ENCODE data around the gene DGKI.

The DGKI gene

DNA sequence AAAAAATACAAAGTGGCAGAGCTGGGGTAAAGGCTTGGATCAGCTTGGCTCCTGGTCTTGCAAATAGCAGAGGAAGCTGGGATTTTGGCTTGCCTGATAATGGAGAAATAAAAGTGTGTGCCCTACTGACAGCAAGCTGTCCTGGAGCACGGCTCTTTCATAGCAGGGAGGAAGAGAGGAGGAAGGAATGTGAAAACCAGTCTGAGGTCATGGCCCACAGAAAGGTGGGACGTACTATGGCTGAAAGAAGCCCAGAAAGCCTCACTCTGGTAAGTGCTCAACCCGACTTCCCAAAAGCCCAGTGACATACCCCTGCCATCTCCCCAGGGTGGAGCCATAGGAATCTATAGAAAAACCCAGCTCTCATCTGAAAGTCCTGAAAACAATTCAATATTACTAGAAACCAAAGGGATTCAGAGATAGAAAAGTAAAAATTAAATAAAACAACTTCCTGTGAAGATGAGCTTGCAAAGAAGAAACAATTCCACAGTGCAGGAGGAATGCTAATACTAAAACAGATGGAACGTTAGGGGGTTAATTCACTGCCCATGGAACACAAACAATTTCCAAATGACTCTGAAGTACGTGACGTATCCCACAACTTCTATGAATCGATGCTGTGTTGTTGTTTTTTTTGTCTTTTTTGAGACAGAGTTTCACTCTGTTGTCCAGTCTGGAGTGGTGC is 256.6 kb downstream of the DGKI start:
- no peak for DNase-seq

DNA sequence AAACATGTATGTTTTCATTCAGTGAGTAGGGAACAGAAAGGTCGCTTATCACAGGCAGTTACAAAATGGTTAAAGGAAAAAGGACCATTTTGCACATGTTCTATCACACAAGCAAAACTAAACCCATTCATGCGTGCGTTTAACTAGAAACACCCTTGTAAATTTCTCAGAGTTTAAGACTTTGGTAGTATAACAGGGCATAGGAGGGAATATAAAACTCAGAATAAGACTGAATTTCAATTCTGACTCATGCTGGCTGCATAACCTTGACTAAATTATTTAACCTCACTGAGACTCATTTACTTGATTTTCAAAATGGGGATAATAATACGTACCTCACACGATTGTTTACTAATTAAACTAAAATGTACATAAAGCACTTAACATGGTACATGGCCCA is 259.4 kb downstream of the DGKI start:
- no peak for DNase-seq

DNA sequence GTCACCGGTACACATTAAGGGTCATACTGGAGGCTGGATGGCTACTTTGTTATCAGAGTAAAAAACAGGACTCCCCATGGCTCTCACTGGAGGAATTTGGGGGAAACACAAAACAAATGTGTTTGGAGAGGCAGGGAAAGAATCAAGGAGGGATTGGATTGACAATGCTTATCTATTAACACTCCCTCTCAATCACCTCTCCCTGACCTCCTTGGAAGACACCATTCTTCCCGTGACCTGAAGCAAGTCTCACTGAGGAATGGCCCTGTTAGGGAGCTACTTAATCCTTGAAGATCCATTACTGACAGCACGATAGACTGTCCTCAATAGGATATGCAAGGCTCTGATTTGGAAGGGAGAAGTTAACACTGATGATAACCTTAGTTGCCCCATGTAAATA is 261.2 kb downstream of the DGKI start:
- DNase-seq, result no peak

DNA sequence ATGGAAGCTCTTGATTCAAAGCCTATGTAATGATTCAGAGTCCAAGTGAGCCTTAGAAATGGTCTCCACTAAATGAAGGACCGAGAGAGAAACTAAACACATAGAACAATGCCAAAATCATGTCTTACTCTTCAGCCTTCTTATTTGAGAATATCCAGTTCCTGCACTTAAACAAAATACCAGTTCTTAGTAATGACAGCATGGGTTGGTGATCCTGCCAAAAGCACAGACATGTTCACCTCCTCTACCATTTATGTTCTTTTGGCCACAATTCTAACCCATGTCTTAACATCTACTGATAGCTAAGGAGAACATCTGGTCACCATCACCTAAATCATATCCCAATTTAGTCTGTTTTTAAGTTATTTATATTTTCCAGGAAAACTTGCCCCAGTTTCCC is 263.6 kb downstream of the DGKI start:
- DNase-seq, result no peak

DNA sequence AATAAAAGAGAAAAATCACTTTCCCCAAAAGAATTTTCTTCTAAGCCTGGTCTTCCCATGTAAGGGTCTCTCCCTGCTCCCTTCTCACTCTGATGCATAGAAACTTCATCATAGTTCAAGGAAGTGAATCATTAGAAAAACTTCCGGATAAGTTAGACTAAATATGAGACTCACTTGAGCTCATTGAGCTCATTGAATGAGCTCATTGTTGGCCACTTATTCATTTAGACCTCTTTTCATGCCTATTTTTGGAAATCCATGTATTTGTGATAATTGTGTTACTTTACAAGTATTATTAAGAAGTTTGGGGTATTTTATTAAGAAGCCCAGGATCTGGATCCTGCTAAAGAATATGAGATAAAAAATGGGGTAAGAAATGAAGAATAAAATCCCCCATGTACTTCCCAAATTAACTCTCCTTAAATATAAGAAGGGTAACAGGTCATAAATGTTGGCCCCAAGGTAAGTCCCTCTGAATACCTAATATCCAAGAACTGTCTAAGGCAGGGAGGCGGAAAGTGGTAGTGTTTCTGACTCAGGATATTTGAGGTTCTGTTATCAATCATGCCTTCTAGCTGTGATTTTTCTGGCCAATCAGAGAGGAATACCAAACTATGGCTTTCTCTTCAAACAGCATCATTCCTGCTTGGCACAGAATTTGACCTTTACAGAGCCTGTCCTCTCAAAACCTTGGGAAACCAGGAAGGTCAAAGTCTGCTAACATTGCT is 266.7 kb downstream of the DGKI start:
- DNase-seq, result no peak

DNA sequence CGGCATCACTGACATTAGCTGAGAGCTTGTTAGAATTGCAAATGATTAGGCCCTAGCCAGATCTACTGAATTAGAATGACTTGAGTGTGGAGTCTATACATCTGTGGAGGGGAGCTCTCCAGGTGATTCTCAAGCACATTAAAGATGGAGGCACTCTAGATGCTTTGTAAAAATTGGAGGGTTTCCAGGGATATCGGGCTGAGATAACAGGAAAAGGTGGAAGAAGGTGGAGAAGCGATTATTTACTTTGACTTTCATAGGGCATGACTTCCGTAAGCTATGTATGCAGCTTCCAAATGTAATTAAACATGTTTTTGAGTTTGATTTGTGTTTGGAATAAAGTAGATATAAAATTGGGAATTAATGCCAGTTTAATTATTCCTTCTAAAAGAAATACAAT is 268.2 kb downstream of the DGKI start:
- DNase-seq, result no peak

DNA sequence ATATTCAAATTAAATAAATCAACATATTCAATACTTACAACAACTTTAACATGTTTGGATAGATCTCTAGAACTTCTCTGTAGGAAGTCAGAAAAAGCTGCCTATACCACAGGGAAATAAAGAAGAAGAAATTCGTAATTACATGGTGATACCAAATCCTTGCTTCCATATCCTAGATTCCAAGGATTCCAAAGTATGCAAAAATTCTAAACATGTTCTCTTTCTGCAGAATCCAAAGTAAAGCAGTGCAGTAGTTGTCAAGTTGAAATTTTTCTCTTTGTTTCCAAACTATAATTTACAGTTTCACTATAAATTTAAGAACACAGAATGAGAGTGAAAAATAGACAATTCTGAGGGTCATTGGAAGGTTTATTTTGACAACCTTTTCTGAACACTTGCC is 269.6 kb downstream of the DGKI start:
- no peak for DNase-seq

DNA sequence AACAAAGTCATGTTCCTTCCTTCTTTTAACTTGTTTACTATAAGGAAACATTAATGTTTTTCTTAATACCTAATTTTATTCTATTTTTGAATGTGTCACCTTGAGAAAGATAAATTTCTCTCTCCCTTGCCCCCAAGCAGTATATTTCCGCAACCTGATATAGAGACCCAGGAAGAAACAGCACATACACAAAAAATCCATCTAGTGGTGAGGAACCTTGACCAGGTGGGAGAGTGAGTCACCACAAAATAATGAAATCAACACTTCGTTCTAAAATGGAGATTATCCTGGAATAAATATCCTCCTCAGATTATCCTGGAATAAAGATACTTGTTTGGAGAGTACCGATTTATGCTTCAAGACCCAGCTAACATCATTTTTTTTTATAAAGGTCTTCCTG is 270.3 kb downstream of the DGKI start:
- DNase-seq, result no peak

DNA sequence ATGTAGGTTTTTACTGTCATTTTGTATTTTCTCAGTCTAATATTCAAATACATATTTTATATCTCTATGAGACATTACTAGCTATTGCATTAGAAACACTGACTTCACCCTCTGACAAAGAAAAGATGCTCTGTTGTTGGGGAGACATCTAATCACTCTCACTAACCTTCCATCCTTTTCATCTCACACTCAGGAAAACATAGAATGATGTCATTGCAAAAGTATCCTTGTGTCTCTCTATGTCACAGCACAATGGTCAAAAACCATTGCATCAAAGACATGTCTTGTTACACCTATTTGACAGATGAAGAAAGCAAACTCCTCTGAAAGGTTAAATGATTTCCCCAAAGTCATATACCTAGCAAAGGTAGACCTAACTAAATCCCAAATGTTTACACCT is 272.0 kb downstream of the DGKI start:
- DNase-seq, result no peak

DNA sequence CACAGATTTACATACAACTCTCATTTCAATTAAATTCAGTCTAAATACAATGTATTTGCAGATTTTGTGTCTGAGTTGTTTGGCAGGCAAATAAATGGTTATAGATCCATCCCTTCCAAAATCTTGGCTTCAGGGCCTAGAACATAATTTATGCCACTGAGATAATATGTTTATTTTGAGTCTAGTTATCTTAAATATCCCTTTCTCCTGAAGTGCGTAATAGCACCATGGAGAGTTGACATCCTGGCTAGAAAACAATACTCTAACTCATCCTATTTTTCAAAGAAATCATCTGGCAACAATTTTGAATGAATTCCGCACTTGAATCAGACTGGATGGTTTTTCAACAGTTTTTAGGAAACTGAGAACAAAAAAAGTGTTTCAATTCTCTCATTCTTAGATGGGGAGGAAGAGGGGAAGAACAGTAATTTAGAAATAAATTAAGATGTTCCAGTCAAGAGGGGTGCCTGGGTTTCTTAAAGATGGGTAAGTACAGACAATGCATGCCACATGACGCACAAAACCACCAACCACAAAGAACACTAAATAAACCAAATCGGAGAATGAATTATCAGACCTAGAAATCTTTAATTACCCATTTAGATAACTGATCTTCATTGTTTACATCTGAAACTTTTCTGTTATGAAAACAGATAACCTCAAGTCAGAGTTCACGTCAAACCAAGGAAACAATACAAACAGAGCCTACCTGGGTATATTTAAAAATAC is 274.6 kb downstream of the DGKI start:
- DNase-seq, result no peak

DNA sequence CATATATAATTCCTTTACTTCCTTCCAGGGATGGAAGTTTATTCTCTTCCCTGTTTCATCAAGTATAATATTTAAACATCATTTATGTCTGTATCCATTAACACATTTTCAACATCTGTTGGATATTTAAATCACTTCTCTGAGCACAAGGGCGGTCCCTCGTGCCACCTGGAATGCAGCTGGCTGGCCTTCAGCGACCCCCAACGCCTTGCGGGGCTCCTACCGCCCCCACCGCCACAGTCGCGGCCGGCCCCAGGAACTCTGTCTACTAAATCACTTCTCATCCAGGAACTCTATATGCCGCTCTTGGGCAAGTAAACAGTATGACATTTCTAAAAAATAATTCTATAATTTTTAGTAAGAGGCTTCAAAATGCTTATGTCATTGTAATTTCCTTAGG is 282.1 kb downstream of the DGKI start:
- DNase-seq, result no peak

DNA sequence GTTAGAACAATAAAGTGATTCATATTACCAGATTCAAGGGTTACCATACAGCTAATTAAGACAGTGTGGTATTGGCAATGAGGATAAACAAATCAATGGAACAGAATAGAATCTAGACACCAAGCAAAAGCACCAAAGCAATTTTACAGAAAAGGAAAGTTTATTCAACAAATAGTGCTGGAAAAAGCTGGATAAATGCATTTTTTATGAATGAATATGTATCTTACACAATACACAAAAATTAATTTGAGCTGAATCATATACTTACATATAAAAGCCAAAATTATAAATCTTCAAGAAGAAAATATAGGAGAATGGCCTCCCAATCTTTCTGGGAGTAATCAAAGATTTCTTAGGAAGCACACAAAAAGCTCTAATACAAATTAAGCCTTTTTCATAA is 282.8 kb downstream of the DGKI start:
- no peak for DNase-seq

DNA sequence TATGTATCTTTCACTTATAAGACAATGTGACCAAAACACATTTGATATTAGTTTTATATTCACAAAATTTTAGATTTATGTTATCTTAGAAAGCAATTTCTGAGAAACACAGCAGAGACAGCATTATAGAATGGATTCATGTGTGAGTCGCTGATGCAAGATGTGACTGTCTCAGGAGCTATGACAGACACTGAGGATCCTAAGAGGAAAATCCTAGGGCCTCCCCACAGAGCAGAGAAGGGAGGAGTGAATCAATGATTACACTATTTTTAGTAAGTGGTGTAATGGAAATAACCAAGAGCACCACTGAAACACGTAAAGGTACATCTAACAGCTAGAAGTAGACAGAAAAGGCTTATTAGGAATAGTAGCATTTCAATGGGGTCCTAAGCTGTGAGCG is 299.3 kb downstream of the DGKI start:
- no peak for DNase-seq

DNA sequence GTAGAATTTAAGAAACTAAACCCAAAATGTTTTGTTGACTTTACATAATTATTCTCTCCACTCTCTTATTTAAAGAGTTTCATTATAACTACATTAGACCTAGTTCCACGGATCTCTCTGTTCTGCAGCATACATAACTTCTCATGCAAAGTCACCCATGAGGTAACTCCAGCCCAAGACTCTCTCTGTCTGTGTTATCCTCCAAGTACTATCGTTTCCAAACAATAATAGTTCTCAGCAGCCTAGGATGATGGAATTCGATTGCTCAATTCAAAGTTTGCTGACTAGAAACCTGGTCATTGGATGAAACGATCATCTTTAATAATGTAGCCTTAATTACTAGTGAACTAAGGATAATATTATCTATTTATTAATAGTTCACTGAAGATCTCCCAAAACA is 300.1 kb downstream of the DGKI start:
- no peak for DNase-seq

DNA sequence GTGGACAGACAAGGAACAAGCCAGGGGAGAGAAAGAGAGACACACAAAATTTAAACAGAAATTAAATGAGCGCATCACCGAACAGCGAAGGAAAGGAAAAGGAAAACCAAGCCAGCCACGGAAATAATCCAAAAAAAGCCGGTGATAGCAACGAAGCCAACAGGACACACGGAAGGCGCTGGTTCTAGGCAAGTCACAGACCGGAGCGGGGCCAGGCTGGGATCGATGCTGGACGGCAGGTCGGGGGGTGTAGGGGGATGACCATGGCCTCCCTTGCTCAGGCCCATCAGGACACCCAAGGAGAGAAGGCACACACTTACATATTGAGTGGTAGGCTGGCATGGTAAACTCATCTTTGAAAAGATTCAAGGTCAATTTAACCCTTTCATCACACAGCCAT is 300.8 kb downstream of the DGKI start:
- no peak for DNase-seq

DNA sequence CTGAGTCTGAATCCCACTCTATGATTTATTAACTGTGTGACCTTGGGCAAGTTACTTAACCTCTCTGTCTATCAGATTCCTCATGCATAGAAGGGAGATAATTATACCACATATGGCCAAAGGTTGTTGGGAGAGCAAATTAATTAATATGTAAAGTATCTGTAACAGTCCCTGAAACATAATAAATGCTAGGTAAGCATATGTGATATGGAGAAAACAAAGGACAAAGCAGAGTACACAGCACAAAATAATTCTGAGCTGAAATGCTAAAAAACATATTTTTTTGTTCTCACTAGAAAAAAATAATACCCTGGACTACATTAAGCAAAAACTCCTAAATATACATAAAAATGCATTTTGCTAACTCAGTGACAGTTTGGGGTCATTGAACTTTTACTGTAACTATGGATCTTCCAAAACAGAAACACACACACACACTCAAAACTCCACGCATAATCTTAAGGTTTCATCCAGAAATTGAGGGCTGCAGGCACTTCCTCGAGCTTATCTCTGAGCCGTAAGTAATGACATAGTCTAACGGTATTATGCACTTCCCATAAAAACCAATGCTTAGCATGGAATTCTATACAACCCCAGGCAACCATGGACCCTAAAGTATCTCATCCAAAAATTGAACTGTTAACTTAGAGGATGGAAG is 301.6 kb downstream of the DGKI start:
- no peak for DNase-seq

DNA sequence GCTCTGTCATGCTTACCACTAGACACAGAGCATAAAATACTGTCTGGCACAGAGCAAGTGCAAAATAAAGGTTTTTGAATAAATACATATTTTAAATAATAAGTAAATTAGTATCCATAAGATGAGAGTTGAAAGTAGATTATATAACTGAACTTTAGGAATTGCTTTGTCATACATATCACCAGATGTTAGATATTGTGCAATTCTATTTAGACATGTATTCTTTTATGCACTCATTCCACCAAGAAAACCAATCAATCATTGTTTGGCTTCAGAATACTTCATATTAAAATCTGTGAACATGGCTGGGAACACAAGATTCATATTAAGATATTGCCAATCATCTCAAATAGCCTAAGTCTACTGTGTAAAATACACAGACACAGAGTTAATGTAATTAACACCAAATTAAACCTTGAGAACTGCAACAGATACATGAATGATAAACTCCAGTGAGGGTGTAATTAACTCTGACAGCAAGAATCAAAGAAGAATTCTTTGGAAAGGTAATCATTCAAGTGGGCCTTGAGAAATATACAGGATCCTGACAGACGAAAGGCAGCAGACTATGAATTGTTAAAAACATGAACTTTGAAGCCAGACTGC is 302.2 kb downstream of the DGKI start:
- DNase-seq, result no peak

DNA sequence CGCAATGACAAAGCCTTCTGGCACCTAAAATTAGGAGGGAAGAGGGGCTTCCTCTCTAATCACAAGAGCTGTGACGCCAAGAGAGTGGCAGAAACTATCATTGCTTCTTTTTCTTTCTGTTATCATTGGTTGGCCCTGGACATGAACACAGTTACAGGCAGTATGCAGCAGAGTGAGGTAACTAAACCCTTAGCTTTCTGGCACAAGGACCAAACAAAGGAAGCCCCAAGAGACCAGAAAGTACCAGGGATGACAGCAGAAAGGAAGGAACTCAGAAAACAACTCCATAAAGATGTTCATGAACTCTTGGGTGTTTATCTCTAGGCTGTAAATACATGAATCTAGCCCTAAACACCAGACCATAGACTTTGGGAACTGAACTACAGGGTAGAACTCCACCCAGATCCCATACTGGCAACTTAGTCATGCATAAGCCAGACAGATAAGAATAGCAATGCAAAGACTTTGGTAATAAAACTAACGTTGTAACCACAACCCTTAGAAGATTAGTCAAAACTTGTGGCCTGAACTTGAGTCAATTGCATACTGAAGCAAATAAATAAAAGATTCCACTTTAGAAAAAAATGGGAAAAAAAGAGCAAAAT is 307.6 kb downstream of the DGKI start:
- no peak for DNase-seq

DNA sequence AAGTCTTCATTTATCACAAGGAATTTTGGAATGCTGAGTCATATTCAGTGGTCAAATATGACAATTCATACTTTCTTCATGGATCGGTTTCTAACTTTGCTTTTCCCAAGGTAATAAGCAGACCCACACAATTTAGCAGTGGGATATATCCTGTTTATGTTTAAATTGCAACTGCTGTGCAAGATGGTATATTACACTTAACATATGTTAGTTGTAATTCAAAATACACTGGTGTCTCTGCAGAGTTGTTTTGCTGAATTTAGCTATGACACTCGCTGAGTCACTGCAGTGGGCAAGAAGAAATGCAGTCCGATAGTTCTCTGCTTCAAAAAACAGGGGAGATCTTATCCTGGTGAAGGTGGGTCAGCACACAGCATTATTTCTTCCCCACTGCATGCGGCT is 308.4 kb downstream of the DGKI start:
- no peak for DNase-seq

DNA sequence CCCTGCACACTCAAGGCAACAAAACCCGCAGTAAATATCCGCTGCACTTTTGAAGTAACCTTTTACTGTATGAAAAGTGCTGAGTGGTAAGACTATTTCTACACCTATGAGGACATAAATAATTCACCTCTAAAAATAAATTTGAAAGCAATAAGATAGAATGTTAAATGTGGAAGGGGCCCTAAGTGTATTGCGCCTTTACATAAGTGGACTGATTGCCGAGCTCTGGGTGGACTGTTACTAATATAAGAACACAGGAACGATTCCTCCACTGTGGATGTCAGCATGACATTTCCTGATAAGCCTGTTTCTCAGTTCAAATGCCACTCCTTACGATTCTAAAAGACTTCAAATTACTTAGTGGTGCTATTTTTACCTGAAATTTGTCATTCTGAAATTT is 311.2 kb downstream of the DGKI start:
- no peak for DNase-seq

DNA sequence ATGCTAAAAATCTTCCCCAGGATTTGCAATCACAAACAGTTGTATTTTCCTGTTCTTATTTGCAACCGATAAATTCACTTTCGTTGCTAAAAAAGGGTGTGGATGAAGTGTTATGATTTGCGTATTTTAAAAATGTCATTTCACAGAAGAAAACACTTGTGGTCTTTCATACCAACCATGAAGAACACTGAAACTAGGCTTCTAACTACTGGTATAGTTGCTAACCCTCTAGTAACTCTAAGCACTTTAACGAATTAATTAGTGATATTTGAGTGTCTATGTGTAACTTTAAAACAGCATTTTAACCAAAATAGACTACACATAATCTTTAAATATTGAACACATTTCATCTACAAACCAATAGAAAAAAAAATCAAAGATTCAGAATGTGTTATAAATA is 315.1 kb downstream of the DGKI start:
- no peak for DNase-seq

DNA sequence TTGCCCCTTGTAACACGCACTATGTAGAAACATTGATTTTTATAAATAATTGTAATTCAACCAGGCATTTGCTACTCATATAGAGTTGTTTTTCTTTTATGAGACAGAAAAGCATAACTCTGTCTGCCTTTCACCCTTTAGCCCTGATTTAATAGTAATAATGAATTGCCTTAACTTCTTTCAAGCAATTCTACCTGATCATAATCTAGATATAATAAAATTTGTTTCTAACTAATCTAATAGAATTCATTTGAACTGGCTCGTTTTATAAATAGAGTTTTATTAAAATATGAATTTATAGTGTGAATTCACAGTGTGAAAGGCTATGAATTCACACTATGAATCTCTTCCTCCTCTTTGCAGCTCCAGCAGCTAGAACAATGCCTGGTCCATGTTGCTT is 319.1 kb downstream of the DGKI start:
- no peak for DNase-seq

DNA sequence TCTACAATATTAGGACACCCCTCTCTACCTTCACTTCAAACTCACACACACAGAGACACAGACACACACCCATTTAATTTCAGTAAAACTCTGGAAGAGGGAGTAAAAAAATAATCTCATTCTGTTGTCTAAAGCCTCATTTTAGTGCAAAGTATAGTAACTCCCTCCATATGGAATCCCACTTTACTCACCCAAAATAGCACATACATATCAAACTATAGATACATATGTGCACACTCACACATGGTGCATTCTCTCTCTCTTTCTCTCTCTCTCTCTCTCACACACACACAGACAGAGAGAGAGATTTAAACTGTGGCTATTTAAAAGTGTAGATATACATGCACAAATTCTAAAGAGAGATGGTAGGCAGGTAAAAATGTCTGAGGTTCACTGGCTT is 323.6 kb downstream of the DGKI start:
- DNase-seq, result no peak
